Stomach smooth muscle (tissue), 2 donors: ENCODE data around the gene NTF4.

Experiments used
- H3K27ac ChIP-seq: one replicate; pipeline ENCODE4 v1.7.0; 2013; ENCODE audit warnings: mild to moderate bottlenecking, low read length, inconsistent platforms
- H3K27me3 ChIP-seq, 2 donors: one replicate each; pipeline ENCODE4 v1.7.0; 2013; ENCODE audit warnings: low read length in 2 of 2; ENCODE audit not compliant: insufficient read depth in 2 of 2, control insufficient read depth in 1 of 2
- H3K36me3 ChIP-seq, 2 donors: one replicate each; pipeline ENCODE4 v1.7.0; 2013; ENCODE audit warnings: low read length in 2 of 2; ENCODE audit not compliant: control insufficient read depth in 2 of 2, insufficient read depth in 2 of 2
- H3K4me1 ChIP-seq: one replicate; pipeline ENCODE4 v1.7.0; 2013; ENCODE audit warnings: low read length; ENCODE audit not compliant: control insufficient read depth, insufficient read depth
- H3K4me3 ChIP-seq, 2 donors: one replicate each; pipeline ENCODE4 v1.7.0; 2013; ENCODE audit warnings: low read length in 2 of 2
- H3K9ac ChIP-seq, 2 donors: one replicate each; pipeline ENCODE4 v1.7.0; 2013; ENCODE audit warnings: low read length in 2 of 2, mild to moderate bottlenecking in 1 of 2
- H3K9me3 ChIP-seq, 2 donors: one replicate each; pipeline ENCODE4 v1.7.0; 2013; ENCODE audit warnings: low read length in 2 of 2; ENCODE audit not compliant: control insufficient read depth in 2 of 2
- donor health status: healthy.
- donor health status: Pancreatic carcinoma.

Gene NTF4, protein sequence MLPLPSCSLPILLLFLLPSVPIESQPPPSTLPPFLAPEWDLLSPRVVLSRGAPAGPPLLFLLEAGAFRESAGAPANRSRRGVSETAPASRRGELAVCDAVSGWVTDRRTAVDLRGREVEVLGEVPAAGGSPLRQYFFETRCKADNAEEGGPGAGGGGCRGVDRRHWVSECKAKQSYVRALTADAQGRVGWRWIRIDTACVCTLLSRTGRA

GRCh38 chr19:49064768-49065611 is at the start of gene NTF4:
Gene NTF4, minus strand, starts transcription at chr19:49064818. Its CDS starts 2,821 bp downstream, at chr19:49061997.
- no peaks in the 10 kb centered on the region for H3K4me1 ChIP-seq
- no peak within 1 kb of the TSS for H3K4me3 ChIP-seq
- peaks cover 38 to 49% of the 10 kb centered on the region in 2 donors for H3K27me3 ChIP-seq
- H3K9ac ChIP-seq = no peak within 1 kb of the TSS
- no peaks in the 10 kb centered on the region for H3K9me3 ChIP-seq
- H3K36me3 ChIP-seq = no peaks in the 10 kb centered on the region
- H3K27ac ChIP-seq = no peak within 1 kb of the TSS

GRCh38 chr19:49113762-49114629 is 49.4 kb upstream of the NTF4 start, which contains the start of gene LIN7B:
Gene LIN7B, plus strand, starts transcription at chr19:49114370. Its CDS starts 35 bp downstream, at chr19:49114405.
- peak within 1 kb of the TSS; percentile 26 to 47 for H3K9ac ChIP-seq
- H3K4me3 ChIP-seq = peak within 1 kb of the TSS; percentile 56 to 82
- H3K27ac ChIP-seq = peak within 1 kb of the TSS; percentile 46
- peaks cover 2 to 3% of the 10 kb centered on the region in 2 donors for H3K36me3 ChIP-seq
- H3K27me3 ChIP-seq = no peaks in the 10 kb centered on the region
- H3K9me3 ChIP-seq = no peaks in the 10 kb centered on the region
- peaks cover 27% of the 10 kb centered on the region for H3K4me1 ChIP-seq

DNA sequence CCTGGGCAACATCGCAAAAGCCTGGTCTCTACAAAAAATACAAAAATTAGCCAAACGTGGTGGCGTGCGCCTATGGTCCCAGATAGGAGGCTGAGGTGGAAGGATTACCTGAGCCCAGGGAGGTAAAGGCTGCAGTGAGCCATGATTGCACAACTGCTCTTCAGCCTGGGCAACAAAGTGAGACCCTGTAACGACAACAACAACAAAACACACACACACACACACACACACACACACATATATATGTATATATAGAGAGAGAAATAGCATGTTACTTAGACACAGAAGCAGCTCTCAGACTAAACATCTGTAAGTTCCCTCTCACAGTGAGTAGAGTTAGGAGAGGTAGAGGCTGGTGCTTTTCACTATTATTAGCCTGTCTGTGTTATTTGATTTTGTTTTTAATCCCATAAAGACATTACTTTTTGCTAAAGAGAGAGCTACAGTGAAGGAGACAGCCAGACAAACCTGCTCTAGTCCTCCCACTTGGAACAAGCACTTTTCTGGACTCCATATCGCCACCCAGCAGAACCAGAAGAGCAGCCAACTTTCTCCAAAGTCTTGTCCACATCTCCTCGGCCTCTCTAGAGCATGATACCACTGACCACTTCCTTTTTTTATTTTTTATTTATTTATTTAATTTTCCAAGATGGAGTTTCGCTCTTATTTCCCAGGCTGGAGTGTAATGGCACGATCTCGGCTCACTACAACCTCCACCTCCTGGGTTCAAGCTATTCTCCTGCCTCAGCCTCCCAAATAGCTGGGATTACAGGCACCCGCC is 46.8 kb upstream of the NTF4 start:
- peaks cover 9 to 20% of the 10 kb centered on the region in 2 donors for H3K36me3 ChIP-seq
- H3K27ac ChIP-seq = no peak overlapping the region
- H3K9ac ChIP-seq = no peak overlapping the region
- H3K4me3 ChIP-seq = no peak overlapping the region
- no peaks in the 10 kb centered on the region for H3K9me3 ChIP-seq
- H3K27me3 ChIP-seq = no peaks in the 10 kb centered on the region
- H3K4me1 ChIP-seq = peaks cover 16% of the 10 kb centered on the region

- Histone ChIP-seq H3K27me3 (no peaks in the 10 kb centered on the region), H3K27ac (no peak overlapping the region), H3K9me3 (no peaks in the 10 kb centered on the region), H3K9ac (no peak overlapping the region), H3K4me1 (peaks cover 13% of the 10 kb centered on the region), H3K4me3 (no peak overlapping the region), H3K36me3 (peaks cover 15 to 28% of the 10 kb centered on the region in 2 donors)
Observed at GRCh38 chr19:49110567-49110966, 45.9 kb upstream of the NTF4 start.

DNA sequence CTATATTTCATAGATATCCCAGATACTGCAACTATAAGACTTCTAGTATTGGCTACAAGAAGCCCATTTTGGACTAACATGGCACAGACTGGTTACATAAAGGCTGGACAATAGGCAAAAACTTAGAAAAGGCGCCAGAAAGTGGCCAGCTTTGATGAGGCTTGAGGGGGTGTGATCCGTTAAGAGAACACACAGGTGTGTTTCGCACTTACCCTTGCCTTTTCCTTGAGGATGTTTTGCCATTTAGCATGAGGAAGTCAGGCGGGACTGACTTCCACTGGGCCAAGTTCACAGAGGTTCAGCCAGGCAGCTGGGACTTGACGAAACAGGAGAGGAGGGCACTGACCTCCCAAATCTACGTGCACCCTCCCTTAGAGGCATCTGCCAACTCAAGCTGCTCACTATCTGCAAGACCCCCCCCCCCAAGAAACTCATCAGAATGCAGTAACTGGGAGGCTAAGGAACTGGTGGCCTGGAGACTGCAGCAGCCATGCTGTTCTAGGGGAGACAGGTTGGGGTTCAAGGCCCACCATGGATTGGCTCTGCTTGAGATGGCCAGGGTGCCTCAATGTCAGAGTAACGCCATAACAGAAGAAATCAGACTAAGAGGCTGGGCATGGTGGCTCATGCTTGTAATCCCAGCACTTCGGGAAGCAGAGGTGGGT is 45.1 kb upstream of the NTF4 start:
- H3K36me3 ChIP-seq = peaks cover 20 to 33% of the 10 kb centered on the region in 2 donors
- peaks cover 13% of the 10 kb centered on the region for H3K4me1 ChIP-seq
- H3K4me3 ChIP-seq = no peak overlapping the region
- no peaks in the 10 kb centered on the region for H3K9me3 ChIP-seq
- no peak overlapping the region for H3K27ac ChIP-seq
- no peaks in the 10 kb centered on the region for H3K27me3 ChIP-seq
- no peak overlapping the region for H3K9ac ChIP-seq

- no peak overlapping the region for H3K4me3 ChIP-seq
- H3K27me3 ChIP-seq = no peaks in the 10 kb centered on the region
- H3K9ac ChIP-seq = no peak overlapping the region
- H3K27ac ChIP-seq = no peak overlapping the region
- H3K9me3 ChIP-seq = no peaks in the 10 kb centered on the region
- H3K4me1 ChIP-seq = peaks cover 12% of the 10 kb centered on the region
- H3K36me3 ChIP-seq = peaks cover 24 to 37% of the 10 kb centered on the region in 2 donors
Observed at GRCh38 chr19:49109051-49109450, 44.4 kb upstream of the NTF4 start.

DNA sequence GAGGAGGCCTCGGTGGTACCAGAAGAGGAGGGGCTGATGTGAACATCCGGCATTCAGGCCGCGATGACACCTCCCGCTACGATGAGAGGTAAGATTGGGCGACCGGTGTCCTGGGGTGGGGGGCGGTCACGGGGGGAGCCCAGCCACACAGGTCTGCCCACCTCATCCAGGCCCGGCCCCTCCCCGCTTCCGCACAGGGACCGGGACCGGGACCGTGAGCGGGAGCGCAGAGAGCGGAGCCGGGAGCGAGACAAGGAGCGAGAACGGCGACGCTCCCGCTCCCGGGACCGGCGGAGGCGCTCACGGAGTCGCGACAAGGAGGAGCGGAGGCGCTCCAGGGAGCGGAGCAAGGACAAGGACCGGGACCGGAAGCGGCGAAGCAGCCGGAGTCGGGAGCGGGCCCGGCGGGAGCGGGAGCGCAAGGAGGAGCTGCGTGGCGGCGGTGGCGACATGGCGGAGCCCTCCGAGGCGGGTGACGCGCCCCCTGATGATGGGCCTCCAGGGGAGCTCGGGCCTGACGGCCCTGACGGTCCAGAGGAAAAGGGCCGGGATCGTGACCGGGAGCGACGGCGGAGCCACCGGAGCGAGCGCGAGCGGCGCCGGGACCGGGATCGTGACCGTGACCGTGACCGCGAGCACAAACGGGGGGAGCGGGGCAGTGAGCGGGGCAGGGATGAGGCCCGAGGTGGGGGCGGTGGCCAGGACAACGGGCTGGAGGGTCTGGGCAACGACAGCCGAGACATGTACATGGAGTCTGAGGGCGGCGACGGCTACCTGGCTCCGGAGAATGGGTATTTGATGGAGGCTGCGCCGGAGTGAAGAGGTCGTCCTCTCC is 43.2 kb upstream of the NTF4 start:
- Histone ChIP-seq H3K9ac (no peak overlapping the region), H3K27ac (no peak overlapping the region), H3K27me3 (no peaks in the 10 kb centered on the region), H3K36me3 (peaks cover 28 to 40% of the 10 kb centered on the region in 2 donors), H3K4me1 (peaks cover 7% of the 10 kb centered on the region), H3K4me3 (no peak overlapping the region), H3K9me3 (no peaks in the 10 kb centered on the region)

- no peaks in the 10 kb centered on the region for H3K9me3 ChIP-seq
- no peaks in the 10 kb centered on the region for H3K27me3 ChIP-seq
- no peak overlapping the region for H3K9ac ChIP-seq
- no peak overlapping the region for H3K4me3 ChIP-seq
- no peak overlapping the region for H3K27ac ChIP-seq
- peaks cover 34 to 44% of the 10 kb centered on the region in 2 donors for H3K36me3 ChIP-seq
- peaks cover 6% of the 10 kb centered on the region for H3K4me1 ChIP-seq
Observed at GRCh38 chr19:49106648-49107135, 42.1 kb upstream of the NTF4 start.

DNA sequence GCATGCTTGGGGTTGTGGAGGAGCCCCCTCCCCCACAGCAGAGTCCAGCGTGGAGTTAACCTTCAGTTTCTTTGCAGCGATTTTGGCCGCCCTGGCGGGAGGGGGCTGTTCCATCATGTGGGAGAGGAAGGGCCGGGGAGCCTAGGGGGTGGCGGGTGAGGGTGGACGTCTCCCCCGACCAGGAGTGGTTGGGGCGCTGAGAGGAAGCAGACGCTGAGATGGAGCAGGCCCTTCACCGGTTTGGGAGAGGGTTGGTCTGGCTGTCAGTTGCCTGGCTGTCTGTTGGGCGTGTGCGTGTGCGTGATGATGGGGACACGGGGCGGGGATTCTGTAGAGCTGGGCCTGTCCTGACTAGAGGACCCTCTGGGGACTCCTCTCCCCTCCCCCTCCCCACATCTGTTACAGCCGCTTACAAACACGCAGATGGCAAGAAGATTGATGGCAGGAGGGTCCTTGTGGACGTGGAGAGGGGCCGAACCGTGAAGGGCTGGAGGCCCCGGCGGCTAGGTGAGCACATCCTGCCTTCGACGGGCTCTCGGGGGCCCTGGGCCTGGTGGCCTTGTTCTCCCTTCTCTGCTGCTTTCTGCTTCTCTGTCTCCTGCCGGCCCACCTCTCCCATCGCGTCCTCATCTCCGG is 39.7 kb upstream of the NTF4 start:
- no peak overlapping the region for H3K9ac ChIP-seq
- no peaks in the 10 kb centered on the region for H3K27me3 ChIP-seq
- H3K4me1 ChIP-seq = peaks cover 3% of the 10 kb centered on the region
- no peak overlapping the region for H3K27ac ChIP-seq
- H3K9me3 ChIP-seq = no peaks in the 10 kb centered on the region
- H3K4me3 ChIP-seq = no peak overlapping the region
- H3K36me3 ChIP-seq = peaks cover 50 to 59% of the 10 kb centered on the region in 2 donors
